ENCODE measurements around the gene ALK. TPM values are rescaled to one million over a fixed set of nuclear protein-coding genes. Genes with fewer than 3 reads are reported as not detected.
A peak's percentile ranks its signal among the peaks of the same experiment; 100 is the strongest.

Gene ALK
- total RNA-seq (not detected), total RNA-seq (0 reads per million in 2 donors)

DNA sequence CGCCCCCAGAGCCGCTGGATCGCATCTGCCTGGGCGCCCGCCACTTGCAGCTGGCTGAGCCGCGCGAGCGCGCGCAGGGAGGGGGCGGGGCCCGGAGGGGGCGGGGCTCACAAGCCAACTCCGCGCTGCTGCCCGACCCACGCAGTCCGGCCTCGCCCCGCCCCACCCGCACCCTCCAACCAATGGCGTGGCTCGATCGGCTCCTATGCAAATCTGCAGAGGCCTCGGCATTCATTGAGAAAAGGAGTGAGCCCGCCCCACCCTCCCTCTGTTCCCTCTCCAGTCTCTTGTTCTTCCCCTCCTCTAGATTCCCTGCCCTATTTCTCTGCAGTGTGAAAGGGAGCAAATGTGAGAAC is at the start of gene ALK:
TSS of gene ALK (minus strand) at position 27 of the 356 bp plus-strand sequence. CDS start 927 bp downstream, outside the sequence.
- H3K4me1 Mint-ChIP-seq = peaks cover 4% of the 10 kb centered on the region
- H3K4me3 Mint-ChIP-seq = peak within 1 kb of the TSS; percentile 75
- no peaks in the 10 kb centered on the region for H3K9me3 ChIP-seq (ENCODE audit: control insufficient read depth, low read length, poor library complexity, severe bottlenecking)
- H3K36me3 Mint-ChIP-seq (ENCODE audit: low read depth) = peaks cover 3% of the 10 kb centered on the region
- peak; percentile 82 for ATAC-seq
- no peak within 1 kb of the TSS for H3K27ac Mint-ChIP-seq
- H3K27me3 Mint-ChIP-seq = peaks cover 59% of the 10 kb centered on the region
- DNase-seq = peak in 2 of 3 donors; percentile 30 to 34

DNA sequence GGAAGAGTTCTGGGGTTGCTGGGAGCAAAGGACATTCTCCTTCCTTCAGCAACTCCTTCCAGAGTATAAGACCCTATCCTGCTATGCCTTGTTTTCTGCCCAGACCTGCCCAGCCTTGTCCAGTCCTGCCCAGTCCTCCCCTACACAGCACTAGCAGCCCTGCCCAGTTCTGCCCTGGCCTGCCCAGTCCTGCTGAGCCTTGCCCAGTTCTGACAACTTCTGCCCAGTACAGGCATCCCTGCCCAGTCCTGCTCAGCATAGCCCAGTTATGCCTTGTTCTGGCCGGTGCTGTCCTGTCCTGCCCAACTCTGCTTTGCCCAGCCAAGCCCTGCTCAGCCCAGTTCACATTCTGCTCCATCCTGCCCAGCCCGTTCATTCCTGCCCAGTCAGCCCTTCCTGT is 44.9 kb upstream of the ALK start:
- Mint-ChIP-seq H3K27me3 (peaks cover 68% of the 10 kb centered on the region), H3K27ac (no peak overlapping the region), H3K4me3 (no peak overlapping the region), H3K4me1 (peaks cover 6% of the 10 kb centered on the region), H3K36me3 (ENCODE audit: low read depth) (peaks cover 4% of the 10 kb centered on the region)
- no peaks in the 10 kb centered on the region for H3K9me3 ChIP-seq (ENCODE audit: control insufficient read depth, low read length, poor library complexity, severe bottlenecking)
- no peak for DNase-seq
- ATAC-seq = no peak

DNA sequence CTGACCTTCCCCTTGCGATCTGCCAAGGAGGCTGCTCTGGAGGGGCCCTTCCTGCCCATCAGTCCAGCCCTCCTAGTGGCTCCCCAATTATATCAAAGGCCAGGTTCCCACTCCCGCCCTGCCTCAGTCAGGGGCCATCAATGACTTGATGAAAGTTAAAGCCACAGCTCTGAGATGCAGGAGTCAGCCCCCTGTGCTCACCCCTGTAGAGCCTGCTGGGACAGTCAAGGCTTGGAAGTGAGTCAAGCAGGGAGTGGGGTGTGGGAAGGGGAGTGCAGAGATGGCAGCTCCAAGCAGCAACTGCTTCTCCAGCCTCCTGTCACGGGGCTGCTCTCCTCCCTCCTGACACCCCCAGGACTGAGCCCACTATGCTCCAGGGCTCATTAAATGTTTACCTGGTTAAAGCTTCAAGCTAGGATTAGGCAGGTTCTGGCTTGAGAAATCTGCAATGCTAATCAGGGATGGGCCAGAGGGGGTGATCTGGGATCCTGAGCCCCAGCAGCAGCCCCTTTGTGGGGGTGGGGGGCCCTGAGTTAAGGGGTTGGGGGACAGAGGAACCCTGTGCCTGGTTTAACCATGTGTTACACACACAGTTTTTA is 42.7 kb upstream of the ALK start:
- no peaks in the 10 kb centered on the region for H3K9me3 ChIP-seq (ENCODE audit: control insufficient read depth, low read length, poor library complexity, severe bottlenecking)
- ATAC-seq (no peak), DNase-seq (no peak)
- peaks cover 6% of the 10 kb centered on the region for H3K4me1 Mint-ChIP-seq
- peaks cover 72% of the 10 kb centered on the region for H3K27me3 Mint-ChIP-seq
- no peak overlapping the region for H3K27ac Mint-ChIP-seq
- no peak overlapping the region for H3K4me3 Mint-ChIP-seq
- peaks cover 4% of the 10 kb centered on the region for H3K36me3 Mint-ChIP-seq (ENCODE audit: low read depth)

DNA sequence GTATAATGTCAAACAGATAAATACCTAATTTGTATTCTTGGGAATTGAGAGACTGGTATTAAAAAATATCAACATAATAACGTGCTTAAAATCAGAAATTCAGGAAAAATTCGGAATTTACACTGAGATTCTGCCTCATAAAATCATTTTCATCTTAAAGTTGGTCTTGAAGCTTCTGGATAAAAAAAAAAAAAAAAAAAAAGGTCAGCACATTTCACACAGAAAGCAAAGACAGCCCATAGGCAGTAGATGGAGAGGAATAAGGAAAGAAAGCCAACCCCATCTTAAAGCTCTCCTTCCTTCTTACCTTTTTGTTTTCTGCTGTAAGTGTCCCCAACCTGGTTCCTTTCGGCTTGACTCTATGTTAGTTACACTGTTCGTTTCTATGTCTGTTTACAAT is 41.5 kb upstream of the ALK start:
- DNase-seq (no peak), ATAC-seq (no peak)
- H3K27me3 Mint-ChIP-seq = peaks cover 74% of the 10 kb centered on the region
- H3K9me3 ChIP-seq (ENCODE audit: control insufficient read depth, low read length, poor library complexity, severe bottlenecking) = no peaks in the 10 kb centered on the region
- no peak overlapping the region for H3K27ac Mint-ChIP-seq
- H3K36me3 Mint-ChIP-seq (ENCODE audit: low read depth) = peaks cover 4% of the 10 kb centered on the region
- H3K4me3 Mint-ChIP-seq = no peak overlapping the region
- H3K4me1 Mint-ChIP-seq = peaks cover 6% of the 10 kb centered on the region

DNA sequence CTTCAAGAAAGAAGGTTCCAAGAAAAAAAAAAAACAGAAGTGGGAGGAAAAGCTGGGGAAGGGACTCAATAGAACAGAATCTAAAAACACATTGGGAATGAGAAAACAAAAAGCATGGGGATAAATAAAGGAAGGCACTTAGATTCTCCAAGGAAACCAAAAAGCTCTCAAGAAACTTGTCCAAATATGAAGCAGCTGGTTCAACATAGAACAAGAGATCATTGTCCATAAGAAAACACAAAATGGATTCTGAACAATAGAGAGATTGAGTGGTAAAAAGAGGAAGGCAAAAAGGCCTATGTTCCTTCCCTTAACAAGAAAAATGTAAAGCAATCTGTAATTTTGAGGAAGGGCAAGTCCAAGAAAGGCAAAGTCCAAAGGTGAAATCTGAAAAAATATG is 32.9 kb upstream of the ALK start:
- H3K27me3 Mint-ChIP-seq = peaks cover 55% of the 10 kb centered on the region
- H3K27ac Mint-ChIP-seq = no peak overlapping the region
- H3K36me3 Mint-ChIP-seq (ENCODE audit: low read depth) = no peaks in the 10 kb centered on the region
- no peaks in the 10 kb centered on the region for H3K9me3 ChIP-seq (ENCODE audit: control insufficient read depth, low read length, poor library complexity, severe bottlenecking)
- no peak overlapping the region for H3K4me3 Mint-ChIP-seq
- no peaks in the 10 kb centered on the region for H3K4me1 Mint-ChIP-seq
- no peak for ATAC-seq
- DNase-seq = no peak

GRCh38 chr2:29952973-29953372 is 31.6 kb upstream of the ALK start:
- no peak for ATAC-seq
- no peaks in the 10 kb centered on the region for H3K36me3 Mint-ChIP-seq (ENCODE audit: low read depth)

GRCh38 chr2:29951576-29951975 is 30.2 kb upstream of the ALK start:
- DNase-seq = no peak
- ATAC-seq = no peak
- H3K27me3 Mint-ChIP-seq = peaks cover 53% of the 10 kb centered on the region
- no peak overlapping the region for H3K4me3 Mint-ChIP-seq
- H3K36me3 Mint-ChIP-seq (ENCODE audit: low read depth) = no peaks in the 10 kb centered on the region
- no peaks in the 10 kb centered on the region for H3K9me3 ChIP-seq (ENCODE audit: control insufficient read depth, low read length, poor library complexity, severe bottlenecking)
- no peak overlapping the region for H3K27ac Mint-ChIP-seq
- H3K4me1 Mint-ChIP-seq = no peaks in the 10 kb centered on the region

More at GRCh38 chr2:29952973-29953372, 31.6 kb upstream of the ALK start:
- H3K27ac Mint-ChIP-seq = no peak overlapping the region
- DNase-seq = no peak
- no peaks in the 10 kb centered on the region for H3K4me1 Mint-ChIP-seq
- peaks cover 52% of the 10 kb centered on the region for H3K27me3 Mint-ChIP-seq
- H3K9me3 ChIP-seq (ENCODE audit: control insufficient read depth, low read length, poor library complexity, severe bottlenecking) = no peaks in the 10 kb centered on the region
- H3K4me3 Mint-ChIP-seq = no peak overlapping the region

GRCh38 chr2:29950481-29950880 is 29.1 kb upstream of the ALK start:
- no peaks in the 10 kb centered on the region for H3K36me3 Mint-ChIP-seq (ENCODE audit: low read depth)
- no peak overlapping the region for H3K27ac Mint-ChIP-seq
- no peak overlapping the region for H3K4me3 Mint-ChIP-seq
- no peaks in the 10 kb centered on the region for H3K4me1 Mint-ChIP-seq
- H3K27me3 Mint-ChIP-seq = peaks cover 50% of the 10 kb centered on the region
- DNase-seq (no peak), ATAC-seq (no peak)
- H3K9me3 ChIP-seq (ENCODE audit: control insufficient read depth, low read length, poor library complexity, severe bottlenecking) = no peaks in the 10 kb centered on the region

GRCh38 chr2:29949042-29949441 is 27.7 kb upstream of the ALK start:
- no peak overlapping the region for H3K27ac Mint-ChIP-seq
- no peaks in the 10 kb centered on the region for H3K9me3 ChIP-seq (ENCODE audit: control insufficient read depth, low read length, poor library complexity, severe bottlenecking)
- H3K27me3 Mint-ChIP-seq = peaks cover 39% of the 10 kb centered on the region
- H3K4me1 Mint-ChIP-seq = no peaks in the 10 kb centered on the region
- H3K36me3 Mint-ChIP-seq (ENCODE audit: low read depth) = no peaks in the 10 kb centered on the region
- no peak for DNase-seq
- no peak for ATAC-seq
- no peak overlapping the region for H3K4me3 Mint-ChIP-seq

DNA sequence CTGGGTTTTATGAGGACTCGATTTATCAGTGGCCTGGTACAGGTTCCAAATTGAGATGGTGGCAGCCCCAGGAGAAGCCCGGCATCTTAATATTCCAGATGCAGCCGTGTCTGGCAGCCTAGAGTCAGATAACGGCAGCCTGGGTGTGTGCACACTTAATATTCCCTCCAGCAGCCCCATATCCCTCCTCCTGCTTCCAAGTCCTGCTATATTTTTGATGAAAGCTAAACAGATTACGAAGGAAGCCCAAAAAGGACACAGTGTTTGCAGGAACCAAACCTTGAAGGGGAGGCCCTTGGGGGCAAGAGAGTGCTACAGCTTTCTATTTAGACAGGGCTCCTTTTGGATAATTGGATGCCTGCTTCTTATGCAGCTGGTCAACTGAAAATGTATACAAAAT is 25.1 kb upstream of the ALK start:
- no peak for ATAC-seq
- no peak overlapping the region for H3K27ac Mint-ChIP-seq
- DNase-seq = no peak
- no peaks in the 10 kb centered on the region for H3K9me3 ChIP-seq (ENCODE audit: control insufficient read depth, low read length, poor library complexity, severe bottlenecking)
- H3K4me3 Mint-ChIP-seq = no peak overlapping the region
- peaks cover 29% of the 10 kb centered on the region for H3K27me3 Mint-ChIP-seq
- no peaks in the 10 kb centered on the region for H3K4me1 Mint-ChIP-seq
- no peaks in the 10 kb centered on the region for H3K36me3 Mint-ChIP-seq (ENCODE audit: low read depth)

DNA sequence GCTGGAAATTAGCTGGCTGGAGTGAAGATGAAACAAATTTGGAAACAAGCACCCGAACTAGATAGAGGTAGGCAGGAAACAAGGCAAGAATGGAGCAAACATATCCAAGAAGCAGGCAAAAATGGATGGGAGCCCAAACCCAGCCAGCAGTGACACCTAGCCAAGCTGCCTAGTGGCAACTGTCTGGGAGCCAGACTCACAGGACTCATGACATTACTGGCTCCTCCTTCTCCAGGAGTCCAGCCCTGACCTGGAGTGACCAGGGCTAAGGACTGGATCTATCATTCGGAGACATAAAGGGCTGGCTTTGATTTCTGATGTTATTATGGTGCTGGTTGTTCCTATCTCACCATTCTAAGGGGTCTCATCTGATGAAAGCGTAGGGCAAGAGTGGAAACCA is 21.3 kb upstream of the ALK start:
- no peaks in the 10 kb centered on the region for H3K9me3 ChIP-seq (ENCODE audit: control insufficient read depth, low read length, poor library complexity, severe bottlenecking)
- Mint-ChIP-seq H3K4me3 (no peak overlapping the region), H3K4me1 (no peaks in the 10 kb centered on the region), H3K27me3 (peaks cover 17% of the 10 kb centered on the region), H3K27ac (no peak overlapping the region), H3K36me3 (ENCODE audit: low read depth) (no peaks in the 10 kb centered on the region)
- no peak for DNase-seq
- ATAC-seq = no peak

DNA sequence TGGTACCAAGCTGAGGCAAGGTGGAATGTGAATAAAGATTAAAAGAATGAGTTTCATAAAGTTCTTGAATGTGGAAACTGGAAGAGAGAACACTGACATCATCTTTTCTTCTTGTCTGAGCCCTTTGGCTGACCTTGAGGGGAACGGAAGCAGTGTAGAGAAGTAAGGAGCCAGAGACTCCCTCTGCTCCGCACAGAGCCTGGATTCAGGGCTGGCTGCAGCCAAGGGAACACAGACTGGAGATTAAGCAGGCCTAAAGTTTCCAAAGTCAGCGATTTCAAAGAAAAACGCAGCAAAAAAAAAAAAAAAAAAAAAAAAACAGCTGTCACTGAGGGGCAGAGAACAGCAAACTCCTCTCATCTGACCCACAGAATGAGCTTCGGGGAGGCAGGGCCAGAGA is 19.3 kb upstream of the ALK start:
- DNase-seq (no peak), ATAC-seq (no peak)
- H3K36me3 Mint-ChIP-seq (ENCODE audit: low read depth) = no peaks in the 10 kb centered on the region
- H3K4me1 Mint-ChIP-seq = no peaks in the 10 kb centered on the region
- no peaks in the 10 kb centered on the region for H3K9me3 ChIP-seq (ENCODE audit: control insufficient read depth, low read length, poor library complexity, severe bottlenecking)
- no peak overlapping the region for H3K4me3 Mint-ChIP-seq
- peaks cover 26% of the 10 kb centered on the region for H3K27me3 Mint-ChIP-seq
- H3K27ac Mint-ChIP-seq = no peak overlapping the region

DNA sequence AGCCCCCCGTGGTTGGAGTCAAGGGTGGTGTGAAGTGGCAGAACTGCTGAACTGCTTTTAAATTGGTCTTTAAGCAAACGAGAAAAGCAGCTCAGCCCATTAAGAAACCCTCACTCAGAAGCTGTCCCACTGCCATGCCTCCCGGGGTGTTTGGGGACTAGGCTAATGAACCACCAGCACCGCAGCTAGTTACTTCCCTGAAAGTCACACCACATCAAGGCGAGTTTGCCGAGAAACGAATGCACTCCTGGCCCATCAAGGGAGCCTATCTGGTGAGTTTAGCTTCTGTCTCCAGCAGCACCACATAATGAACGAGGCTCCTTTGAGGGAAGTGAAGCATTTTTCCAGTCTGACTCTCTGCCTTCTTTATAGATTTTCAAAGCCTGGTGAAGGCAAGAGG is 14.6 kb upstream of the ALK start:
- ATAC-seq (no peak), DNase-seq (no peak)
- Mint-ChIP-seq H3K36me3 (ENCODE audit: low read depth) (no peaks in the 10 kb centered on the region), H3K27me3 (peaks cover 46% of the 10 kb centered on the region), H3K4me1 (no peaks in the 10 kb centered on the region), H3K27ac (no peak overlapping the region), H3K4me3 (no peak overlapping the region)
- no peaks in the 10 kb centered on the region for H3K9me3 ChIP-seq (ENCODE audit: control insufficient read depth, low read length, poor library complexity, severe bottlenecking)

DNA sequence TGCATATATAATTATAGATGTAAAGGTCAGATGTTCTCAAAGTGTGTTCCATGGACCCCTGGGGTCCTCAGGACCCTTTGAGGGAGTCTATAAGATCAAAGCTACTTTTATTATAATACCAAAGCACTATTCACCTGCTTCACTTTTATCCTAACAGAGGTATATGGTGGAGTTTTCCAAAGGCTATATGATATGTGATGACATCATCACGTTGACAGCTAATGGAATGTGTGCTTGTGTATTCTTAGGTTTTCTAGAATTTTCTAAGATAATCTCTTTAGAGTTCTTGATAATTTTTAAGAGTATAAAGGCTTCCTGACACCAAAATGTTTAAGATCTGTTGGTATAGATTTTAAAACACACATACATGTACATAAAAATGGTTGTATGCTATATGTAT is 10.4 kb upstream of the ALK start:
- no peak overlapping the region for H3K27ac Mint-ChIP-seq
- H3K27me3 Mint-ChIP-seq = peaks cover 46% of the 10 kb centered on the region
- ATAC-seq (no peak), DNase-seq (no peak)
- no peaks in the 10 kb centered on the region for H3K9me3 ChIP-seq (ENCODE audit: control insufficient read depth, low read length, poor library complexity, severe bottlenecking)
- no peaks in the 10 kb centered on the region for H3K4me1 Mint-ChIP-seq
- H3K36me3 Mint-ChIP-seq (ENCODE audit: low read depth) = no peaks in the 10 kb centered on the region
- no peak overlapping the region for H3K4me3 Mint-ChIP-seq

Measured in T-helper 17 cell (primary cell).